ENCODE measurements around the gene GRIN1. TPM values are rescaled to one million over a fixed set of nuclear protein-coding genes. Genes with fewer than 3 reads are reported as not detected.

Gene GRIN1
- total and polyA plus RNA-seq, 2 of the 8 experiments (the other 6 are each of a cell fraction or from before 2014, with no cell fraction given): 0.48 to 2.1 TPM

GRCh38 chr9:137172901-137173795 is 34.2 kb downstream of the GRIN1 start (continued):
- TF ChIP-seq, protein P1, sequence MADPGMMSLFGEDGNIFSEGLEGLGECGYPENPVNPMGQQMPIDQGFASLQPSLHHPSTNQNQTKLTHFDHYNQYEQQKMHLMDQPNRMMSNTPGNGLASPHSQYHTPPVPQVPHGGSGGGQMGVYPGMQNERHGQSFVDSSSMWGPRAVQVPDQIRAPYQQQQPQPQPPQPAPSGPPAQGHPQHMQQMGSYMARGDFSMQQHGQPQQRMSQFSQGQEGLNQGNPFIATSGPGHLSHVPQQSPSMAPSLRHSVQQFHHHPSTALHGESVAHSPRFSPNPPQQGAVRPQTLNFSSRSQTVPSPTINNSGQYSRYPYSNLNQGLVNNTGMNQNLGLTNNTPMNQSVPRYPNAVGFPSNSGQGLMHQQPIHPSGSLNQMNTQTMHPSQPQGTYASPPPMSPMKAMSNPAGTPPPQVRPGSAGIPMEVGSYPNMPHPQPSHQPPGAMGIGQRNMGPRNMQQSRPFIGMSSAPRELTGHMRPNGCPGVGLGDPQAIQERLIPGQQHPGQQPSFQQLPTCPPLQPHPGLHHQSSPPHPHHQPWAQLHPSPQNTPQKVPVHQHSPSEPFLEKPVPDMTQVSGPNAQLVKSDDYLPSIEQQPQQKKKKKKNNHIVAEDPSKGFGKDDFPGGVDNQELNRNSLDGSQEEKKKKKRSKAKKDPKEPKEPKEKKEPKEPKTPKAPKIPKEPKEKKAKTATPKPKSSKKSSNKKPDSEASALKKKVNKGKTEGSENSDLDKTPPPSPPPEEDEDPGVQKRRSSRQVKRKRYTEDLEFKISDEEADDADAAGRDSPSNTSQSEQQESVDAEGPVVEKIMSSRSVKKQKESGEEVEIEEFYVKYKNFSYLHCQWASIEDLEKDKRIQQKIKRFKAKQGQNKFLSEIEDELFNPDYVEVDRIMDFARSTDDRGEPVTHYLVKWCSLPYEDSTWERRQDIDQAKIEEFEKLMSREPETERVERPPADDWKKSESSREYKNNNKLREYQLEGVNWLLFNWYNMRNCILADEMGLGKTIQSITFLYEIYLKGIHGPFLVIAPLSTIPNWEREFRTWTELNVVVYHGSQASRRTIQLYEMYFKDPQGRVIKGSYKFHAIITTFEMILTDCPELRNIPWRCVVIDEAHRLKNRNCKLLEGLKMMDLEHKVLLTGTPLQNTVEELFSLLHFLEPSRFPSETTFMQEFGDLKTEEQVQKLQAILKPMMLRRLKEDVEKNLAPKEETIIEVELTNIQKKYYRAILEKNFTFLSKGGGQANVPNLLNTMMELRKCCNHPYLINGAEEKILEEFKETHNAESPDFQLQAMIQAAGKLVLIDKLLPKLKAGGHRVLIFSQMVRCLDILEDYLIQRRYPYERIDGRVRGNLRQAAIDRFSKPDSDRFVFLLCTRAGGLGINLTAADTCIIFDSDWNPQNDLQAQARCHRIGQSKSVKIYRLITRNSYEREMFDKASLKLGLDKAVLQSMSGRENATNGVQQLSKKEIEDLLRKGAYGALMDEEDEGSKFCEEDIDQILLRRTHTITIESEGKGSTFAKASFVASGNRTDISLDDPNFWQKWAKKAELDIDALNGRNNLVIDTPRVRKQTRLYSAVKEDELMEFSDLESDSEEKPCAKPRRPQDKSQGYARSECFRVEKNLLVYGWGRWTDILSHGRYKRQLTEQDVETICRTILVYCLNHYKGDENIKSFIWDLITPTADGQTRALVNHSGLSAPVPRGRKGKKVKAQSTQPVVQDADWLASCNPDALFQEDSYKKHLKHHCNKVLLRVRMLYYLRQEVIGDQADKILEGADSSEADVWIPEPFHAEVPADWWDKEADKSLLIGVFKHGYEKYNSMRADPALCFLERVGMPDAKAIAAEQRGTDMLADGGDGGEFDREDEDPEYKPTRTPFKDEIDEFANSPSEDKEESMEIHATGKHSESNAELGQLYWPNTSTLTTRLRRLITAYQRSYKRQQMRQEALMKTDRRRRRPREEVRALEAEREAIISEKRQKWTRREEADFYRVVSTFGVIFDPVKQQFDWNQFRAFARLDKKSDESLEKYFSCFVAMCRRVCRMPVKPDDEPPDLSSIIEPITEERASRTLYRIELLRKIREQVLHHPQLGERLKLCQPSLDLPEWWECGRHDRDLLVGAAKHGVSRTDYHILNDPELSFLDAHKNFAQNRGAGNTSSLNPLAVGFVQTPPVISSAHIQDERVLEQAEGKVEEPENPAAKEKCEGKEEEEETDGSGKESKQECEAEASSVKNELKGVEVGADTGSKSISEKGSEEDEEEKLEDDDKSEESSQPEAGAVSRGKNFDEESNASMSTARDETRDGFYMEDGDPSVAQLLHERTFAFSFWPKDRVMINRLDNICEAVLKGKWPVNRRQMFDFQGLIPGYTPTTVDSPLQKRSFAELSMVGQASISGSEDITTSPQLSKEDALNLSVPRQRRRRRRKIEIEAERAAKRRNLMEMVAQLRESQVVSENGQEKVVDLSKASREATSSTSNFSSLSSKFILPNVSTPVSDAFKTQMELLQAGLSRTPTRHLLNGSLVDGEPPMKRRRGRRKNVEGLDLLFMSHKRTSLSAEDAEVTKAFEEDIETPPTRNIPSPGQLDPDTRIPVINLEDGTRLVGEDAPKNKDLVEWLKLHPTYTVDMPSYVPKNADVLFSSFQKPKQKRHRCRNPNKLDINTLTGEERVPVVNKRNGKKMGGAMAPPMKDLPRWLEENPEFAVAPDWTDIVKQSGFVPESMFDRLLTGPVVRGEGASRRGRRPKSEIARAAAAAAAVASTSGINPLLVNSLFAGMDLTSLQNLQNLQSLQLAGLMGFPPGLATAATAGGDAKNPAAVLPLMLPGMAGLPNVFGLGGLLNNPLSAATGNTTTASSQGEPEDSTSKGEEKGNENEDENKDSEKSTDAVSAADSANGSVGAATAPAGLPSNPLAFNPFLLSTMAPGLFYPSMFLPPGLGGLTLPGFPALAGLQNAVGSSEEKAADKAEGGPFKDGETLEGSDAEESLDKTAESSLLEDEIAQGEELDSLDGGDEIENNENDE (IDR thresholded peaks at IDR 0.05; ENCODE audit: insufficient replicate concordance, low read length): no peak

All from H1 (cell line).